Left ventricle myocardium inferior (tissue), 1 donor: ENCODE results near the gene TRAT1. TPM values are rescaled to one million over a fixed set of nuclear protein-coding genes. Genes with fewer than 3 reads are reported as not detected.

ENCODE experiments used
- DNase-seq: peaks from one replicate; pipeline ENCODE4 v3.0.0-alpha.2; 2020
- H3K27ac ChIP-seq: fragments of 200-600 bp; replicated peaks from 2 replicates; pipeline ENCODE4 v1.8.0; 2021
- H3K27me3 ChIP-seq: fragments of 200-600 bp; 2 replicates; pipeline ENCODE4 v1.8.0; 2021; ENCODE audit warnings: low read depth
- H3K36me3 ChIP-seq: fragments of 200-600 bp; 2 replicates; pipeline ENCODE4 v1.8.0; 2021
- H3K4me1 ChIP-seq: fragments of 200-600 bp; 2 replicates; pipeline ENCODE4 v1.8.0; 2021
- H3K4me3 ChIP-seq: fragments of 200-600 bp; 2 replicates; pipeline ENCODE4 v1.8.0; 2021; ENCODE audit warnings: mild to moderate bottlenecking, moderate library complexity
- H3K9me3 ChIP-seq: fragments of 200-600 bp; replicated peaks from 2 replicates; pipeline ENCODE4 v1.8.0; 2021
- CTCF ChIP-seq: fragments of 200-600 bp; IDR thresholded peaks from 2 replicates; pipeline ENCODE4 v1.8.0; 2021; ENCODE audit warnings: antibody characterized with exemption, mild to moderate bottlenecking, borderline replicate concordance
- intact Hi-C: fragments of 100-400 bp; cut with micrococcal nuclease; formaldehyde crosslinking; loops from one replicate; pipeline ENCODE4 v1.11.0; 2022
- total RNA-seq: library from RNA; stranded (reverse); fragmentation: NEBNext Ultra II Directional; extraction: Animal tissue kit (Norgen Biotek cat#: 25700); gene quantifications from one replicate; pipeline ENCODE4 v1.2.1, GENCODE V29; 2021
- donor health status: DM: no; HTN: yes; CAD: no; lungs with severe emphysema.

TRAT1 gene
- total RNA-seq, 1 donor from 2014 or later, result not detected

- TF ChIP-seq CTCF, result no peak
- no peaks in the 10 kb centered on the region for H3K4me1 ChIP-seq
- no peaks in the 10 kb centered on the region for H3K9me3 ChIP-seq
- intact Hi-C loops, result no loop called here
- H3K4me3 ChIP-seq, result no peak overlapping the region
- no peaks in the 10 kb centered on the region for H3K27me3 ChIP-seq
- DNase-seq, result no peak
- H3K27ac ChIP-seq, result no peak overlapping the region
- H3K36me3 ChIP-seq, result no peaks in the 10 kb centered on the region
Observed at GRCh38 chr3:108882762-108883161, 60.2 kb downstream of the TRAT1 start.

- Histone ChIP-seq H3K4me3 (no peak overlapping the region), H3K36me3 (no peaks in the 10 kb centered on the region), H3K27me3 (no peaks in the 10 kb centered on the region), H3K9me3 (no peaks in the 10 kb centered on the region), H3K4me1 (no peaks in the 10 kb centered on the region), H3K27ac (no peak overlapping the region)
- intact Hi-C loops, result no loop called here
- DNase-seq, result no peak
- no peak for TF ChIP-seq CTCF
Observed at GRCh38 chr3:108883373-108883772, 60.8 kb downstream of the TRAT1 start.

GRCh38 chr3:108887121-108887520 is 64.5 kb downstream of the TRAT1 start:
- no peaks in the 10 kb centered on the region for H3K4me1 ChIP-seq
- DNase-seq, result no peak
- H3K9me3 ChIP-seq, result no peaks in the 10 kb centered on the region
- no peaks in the 10 kb centered on the region for H3K27me3 ChIP-seq
- intact Hi-C loops, result no loop called here
- H3K4me3 ChIP-seq, result no peak overlapping the region
- no peak for TF ChIP-seq CTCF
- no peak overlapping the region for H3K27ac ChIP-seq
- H3K36me3 ChIP-seq, result no peaks in the 10 kb centered on the region

GRCh38 chr3:108887777-108888176 is 65.2 kb downstream of the TRAT1 start:
- H3K4me3 ChIP-seq, result no peak overlapping the region
- intact Hi-C loops, result no loop called here
- TF ChIP-seq CTCF, result no peak

GRCh38 chr3:108891833-108892232 is 69.2 kb downstream of the TRAT1 start:
- no peak for DNase-seq
- H3K9me3 ChIP-seq, result no peaks in the 10 kb centered on the region
- no peak overlapping the region for H3K4me3 ChIP-seq
- no peak overlapping the region for H3K27ac ChIP-seq
- no peaks in the 10 kb centered on the region for H3K36me3 ChIP-seq
- H3K27me3 ChIP-seq, result no peaks in the 10 kb centered on the region
- intact Hi-C loops, result no loop called here
- H3K4me1 ChIP-seq, result no peaks in the 10 kb centered on the region
- no peak for TF ChIP-seq CTCF

More at GRCh38 chr3:108887777-108888176, 65.2 kb downstream of the TRAT1 start:
- Histone ChIP-seq H3K27ac (no peak overlapping the region), H3K27me3 (no peaks in the 10 kb centered on the region), H3K36me3 (no peaks in the 10 kb centered on the region), H3K4me1 (no peaks in the 10 kb centered on the region), H3K9me3 (no peaks in the 10 kb centered on the region)
- no peak for DNase-seq

GRCh38 chr3:108894981-108895380 is 72.4 kb downstream of the TRAT1 start:
- H3K36me3 ChIP-seq, result no peaks in the 10 kb centered on the region
- DNase-seq, result no peak
- intact Hi-C loops, result no loop called here
- no peak for TF ChIP-seq CTCF
- H3K27ac ChIP-seq, result no peak overlapping the region
- no peak overlapping the region for H3K4me3 ChIP-seq
- H3K9me3 ChIP-seq, result no peaks in the 10 kb centered on the region
- H3K4me1 ChIP-seq, result no peaks in the 10 kb centered on the region
- H3K27me3 ChIP-seq, result no peaks in the 10 kb centered on the region
